Liver (tissue), 9 donors: ENCODE results near the gene CMTM6. TPM values are rescaled to one million over a fixed set of nuclear protein-coding genes. Genes with fewer than 3 reads are reported as not detected.

Source experiments
- DNase-seq: peaks from one replicate; pipeline ENCODE4 v3.0.0-alpha.2; 2017; ENCODE audit warnings: low spot score
- H3K27ac ChIP-seq, 2 donors: one replicate each; pipeline ENCODE4 v1.7.0; 2013; ENCODE audit warnings: inconsistent platforms in 2 of 2, low read length in 2 of 2, control low read depth in 1 of 2, low read depth in 1 of 2, mild to moderate bottlenecking in 1 of 2
- H3K27me3 ChIP-seq, 4 donors: one replicate each; pipeline versions ENCODE4 v1.6.1 to v1.7.0; 2013; ENCODE audit warnings: low read length in 3 of 4, inconsistent platforms in 1 of 4, mild to moderate bottlenecking in 1 of 4, moderate library complexity in 1 of 4; ENCODE audit not compliant: control insufficient read depth in 4 of 4, insufficient read depth in 4 of 4
- H3K36me3 ChIP-seq, 4 donors: one replicate each; pipeline versions ENCODE4 v1.6.1 to v1.7.0; 2013; ENCODE audit warnings: low read length in 3 of 4, mild to moderate bottlenecking in 3 of 4, low read depth in 1 of 4, moderate library complexity in 1 of 4; ENCODE audit not compliant: control insufficient read depth in 4 of 4, insufficient read depth in 3 of 4
- H3K4me1 ChIP-seq, 4 donors: one replicate each; pipeline versions ENCODE4 v1.6.1 to v1.7.0; 2013; ENCODE audit warnings: low read length in 3 of 4, mild to moderate bottlenecking in 3 of 4, moderate library complexity in 1 of 4; ENCODE audit not compliant: control insufficient read depth in 4 of 4, insufficient read depth in 4 of 4
- H3K4me3 ChIP-seq, 3 donors: one replicate each; pipeline versions ENCODE4 v1.6.1 to v1.7.0; 2013; ENCODE audit warnings: low read length in 3 of 3, control low read depth in 1 of 3, low read depth in 1 of 3, mild to moderate bottlenecking in 1 of 3
- H3K9ac ChIP-seq, 2 donors: one replicate each; pipeline ENCODE4 v1.7.0; 2013; ENCODE audit warnings: low read length in 2 of 2, mild to moderate bottlenecking in 2 of 2, moderate library complexity in 2 of 2, control low read depth in 1 of 2, low read depth in 1 of 2
- H3K9me3 ChIP-seq, 4 donors: one replicate each; pipeline versions ENCODE4 v1.6.1 to v1.7.0; 2013; ENCODE audit warnings: low read length in 3 of 4; ENCODE audit not compliant: control insufficient read depth in 4 of 4
- ATF3 ChIP-seq: IDR thresholded peaks from 2 replicates; pipeline ENCODE4 v1.6.1; 2016; ENCODE audit warnings: antibody characterized with exemption
- CTCF ChIP-seq: fragments of 150-350 bp; IDR thresholded peaks from 2 replicates; pipeline ENCODE4 v1.5.1; 2017; ENCODE audit warnings: improper control_type of control experiment, low read depth, low read length; ENCODE audit not compliant: missing input control
- EGR1 ChIP-seq, 2 donors: IDR thresholded peaks; 2 replicates each; pipeline ENCODE4 v1.6.1; 2016 to 2018; ENCODE audit warnings: antibody characterized with exemption in 2 of 2, low read depth in 2 of 2
- FOXA1 ChIP-seq: IDR thresholded peaks from 2 replicates; pipeline ENCODE4 v1.6.1; 2016; ENCODE audit warnings: antibody characterized with exemption
- FOXA2 ChIP-seq: IDR thresholded peaks from 2 replicates; pipeline ENCODE4 v1.6.1; 2016; ENCODE audit warnings: antibody characterized with exemption
- GABPA ChIP-seq, 2 donors: IDR thresholded peaks in 1 of 2; conservative IDR thresholded peaks in 1 of 2; 2 replicates each; pipeline ENCODE4 v1.6.1; 2016; ENCODE audit warnings: antibody characterized with exemption in 2 of 2, mild to moderate bottlenecking in 1 of 2, moderate library complexity in 1 of 2
- HNF4A ChIP-seq, 2 donors: conservative IDR thresholded peaks; 2 replicates each; pipeline ENCODE4 v1.6.1; 2016; ENCODE audit warnings: antibody characterized with exemption in 2 of 2, mild to moderate bottlenecking in 2 of 2
- HNF4G ChIP-seq: IDR thresholded peaks from 2 replicates; pipeline ENCODE4 v1.6.1; 2016; ENCODE audit warnings: antibody characterized with exemption
- JUND ChIP-seq, 2 donors: IDR thresholded peaks; 2 replicates each; pipeline ENCODE4 v1.6.1; 2016; ENCODE audit warnings: antibody characterized with exemption in 2 of 2
- MAX ChIP-seq: IDR thresholded peaks from 2 replicates; pipeline ENCODE4 v1.6.1; 2016; ENCODE audit warnings: antibody characterized with exemption
- NR2F2 ChIP-seq: IDR thresholded peaks from 2 replicates; pipeline ENCODE4 v1.6.1; 2016; ENCODE audit warnings: antibody characterized with exemption
- RAD21 ChIP-seq, 2 donors: IDR thresholded peaks; 2 replicates each; pipeline ENCODE4 v1.6.1; 2016; ENCODE audit warnings: antibody characterized with exemption in 2 of 2, mild to moderate bottlenecking in 2 of 2
- REST ChIP-seq: IDR thresholded peaks from 2 replicates; pipeline ENCODE4 v1.6.1; 2016; ENCODE audit warnings: antibody characterized with exemption, mild to moderate bottlenecking
- RXRA ChIP-seq, 2 donors: IDR thresholded peaks; 2 replicates each; pipeline ENCODE4 v1.6.1; 2017 to 2018; ENCODE audit warnings: antibody characterized with exemption in 2 of 2, mild to moderate bottlenecking in 1 of 2
- SP1 ChIP-seq: IDR thresholded peaks from 2 replicates; pipeline ENCODE4 v1.6.1; 2018; ENCODE audit warnings: antibody characterized with exemption, mild to moderate bottlenecking
- TAF1 ChIP-seq: conservative IDR thresholded peaks from 2 replicates; pipeline ENCODE4 v1.6.1; 2016; ENCODE audit warnings: antibody characterized with exemption, mild to moderate bottlenecking
- YY1 ChIP-seq: IDR thresholded peaks from 2 replicates; pipeline ENCODE4 v1.6.1; 2016; ENCODE audit warnings: antibody characterized with exemption, mild to moderate bottlenecking
- ZBTB33 ChIP-seq: IDR thresholded peaks from 2 replicates; pipeline ENCODE4 v1.6.1; 2016; ENCODE audit warnings: antibody characterized with exemption
- WGBS: extraction: QIAGEN DNeasy Blood & Tissue Kit; methylation state at CpG from one replicate; pipeline ENCODE4 v1.1.7; 2013; 5-methylcytosine and 5-hydroxymethylcytosine counted together
- polyA plus RNA-seq, 2 donors: library from polyadenylated mRNA; stranded (reverse) in 1 of 2; unstranded in 1 of 2; fragments of 200-250 nt in 1 of 2; fragments of >200 nt in 1 of 2; fragmentation: Nextera tagmentation in 1 of 2; extraction: Ambion mirVana in 1 of 2; gene quantifications; one replicate each; pipeline versions ENCODE4 v1.2.1 to v1.2.3, GENCODE V29; 2013 to 2015
- total RNA-seq, 2 donors: library from RNA; depleted of rRNA; stranded (reverse); fragments of >200 nt; gene quantifications; one replicate each; pipeline ENCODE4 v1.2.3, GENCODE V29; 2014
- donor health status: healthy.
- donor health status: healthy.
- donor health status: healthy.
- donor health status: healthy.
- donor health status: healthy.

CMTM6 gene
- total and polyA plus RNA-seq, 4 donors, result 45.7 to 77.9 (median 51.8) TPM

GRCh38 chr3:32456429-32457130 lies 46.1 kb downstream of the CMTM6 start (continued):
- TF ChIP-seq YY1, result no peak

GRCh38 chr3:32455609-32456428 lies 46.8 kb downstream of the CMTM6 start:
- no peak overlapping the region for H3K9ac ChIP-seq
- H3K27ac ChIP-seq, result no peak overlapping the region
- TF ChIP-seq FOXA2 (no peak), ZBTB33 (no peak), CTCF (no peak), MAX (no peak), REST (no peak), GABPA (IDR thresholded peaks at IDR 0.05 in 1 of 2, conservative IDR thresholded peaks at IDR 0.05 in 1 of 2) (no peak), NR2F2 (no peak), HNF4A (conservative IDR thresholded peaks at IDR 0.05) (no peak), SP1 (no peak), EGR1 (IDR thresholded peaks at IDR 0.05; ENCODE audit: low read depth in 2 of 2) (no peak), TAF1 (no peak), JUND (IDR thresholded peaks at IDR 0.05) (no peak), HNF4G (no peak), ATF3 (no peak), YY1 (no peak), FOXA1 (no peak), RXRA (IDR thresholded peaks at IDR 0.05) (no peak), RAD21 (IDR thresholded peaks at IDR 0.05) (no peak)
- H3K4me1 ChIP-seq, result peaks cover 3 to 25% (median 19%) of the 10 kb centered on the region in 4 donors
- no peak overlapping the region for H3K4me3 ChIP-seq
- no peaks in the 10 kb centered on the region for H3K27me3 ChIP-seq
- no peak for DNase-seq
- H3K36me3 ChIP-seq, result no peaks in the 10 kb centered on the region
- H3K9me3 ChIP-seq, result no peaks in the 10 kb centered on the region
- 91% methylated on average over 15 of the region's 15 CpGs for WGBS
